Mononuclear cell (primary cell): ENCODE results near the gene MRM1. TPM values are rescaled to one million over a fixed set of nuclear protein-coding genes. Genes with fewer than 3 reads are reported as not detected.

Source experiments
- H3K27me3 ChIP-seq: 2 replicates; pipeline ENCODE4 v1.6.0; 2011; ENCODE audit warnings: low read length, control low read depth; ENCODE audit not compliant: insufficient read depth
- H3K4me1 ChIP-seq: 2 replicates; pipeline ENCODE4 v1.5.1; 2011; ENCODE audit warnings: mild to moderate bottlenecking, low read length, control low read depth; ENCODE audit not compliant: insufficient read depth
- H3K4me3 ChIP-seq: 2 replicates; pipeline ENCODE4 v1.5.1; 2011; ENCODE audit warnings: mild to moderate bottlenecking, low read length, moderate library complexity
- H3K9me3 ChIP-seq: 2 replicates; pipeline ENCODE4 v1.5.1; 2011; ENCODE audit warnings: low read depth, mild to moderate bottlenecking, control low read depth, low read length
- total RNA-seq: library from RNA; depleted of rRNA; stranded (reverse); fragments of >200 nt; gene quantifications from one replicate; pipeline ENCODE4 v1.2.3, GENCODE V29; 2012

The MRM1 gene
- 1.5 TPM for total RNA-seq

GRCh38 chr17:36601303-36602029 lies at the start of gene MRM1:
TSS of gene MRM1 (plus strand) at chr17:36601583. CDS start at chr17:36601811, 228 bp downstream.
- no peaks in the 10 kb centered on the region for H3K9me3 ChIP-seq
- peaks cover 37% of the 10 kb centered on the region for H3K4me1 ChIP-seq
- no peaks in the 10 kb centered on the region for H3K27me3 ChIP-seq
- peak within 1 kb of the TSS; percentile 97 for H3K4me3 ChIP-seq

- Histone ChIP-seq H3K4me1 (peaks cover 48% of the 10 kb centered on the region), H3K4me3 (no peak overlapping the region), H3K27me3 (no peaks in the 10 kb centered on the region), H3K9me3 (no peaks in the 10 kb centered on the region)
These were observed 47.9 kb upstream of the MRM1 start for GRCh38 chr17:36553459-36553858.

- no peaks in the 10 kb centered on the region for H3K27me3 ChIP-seq
- no peak overlapping the region for H3K4me3 ChIP-seq
- no peaks in the 10 kb centered on the region for H3K4me1 ChIP-seq
- H3K9me3 ChIP-seq: no peaks in the 10 kb centered on the region
These were observed 35.3 kb upstream of the MRM1 start for GRCh38 chr17:36566081-36566480.

- Histone ChIP-seq H3K4me3 (no peak overlapping the region), H3K4me1 (no peaks in the 10 kb centered on the region), H3K27me3 (no peaks in the 10 kb centered on the region), H3K9me3 (no peaks in the 10 kb centered on the region)
These were observed 26.4 kb upstream of the MRM1 start for GRCh38 chr17:36575028-36575427.

GRCh38 chr17:36576793-36577192 lies 24.6 kb upstream of the MRM1 start:
- Histone ChIP-seq H3K4me1 (no peaks in the 10 kb centered on the region), H3K9me3 (no peaks in the 10 kb centered on the region), H3K4me3 (no peak overlapping the region), H3K27me3 (no peaks in the 10 kb centered on the region)

- H3K27me3 ChIP-seq: no peaks in the 10 kb centered on the region
- no peaks in the 10 kb centered on the region for H3K9me3 ChIP-seq
- no peak overlapping the region for H3K4me3 ChIP-seq
- no peaks in the 10 kb centered on the region for H3K4me1 ChIP-seq
These were observed 22.7 kb upstream of the MRM1 start for GRCh38 chr17:36578671-36579070.

GRCh38 chr17:36583787-36584186 lies 17.6 kb upstream of the MRM1 start:
- H3K4me1 ChIP-seq: no peaks in the 10 kb centered on the region
- H3K4me3 ChIP-seq: no peak overlapping the region
- H3K27me3 ChIP-seq: no peaks in the 10 kb centered on the region
- no peaks in the 10 kb centered on the region for H3K9me3 ChIP-seq

GRCh38 chr17:36586138-36586537 lies 15.2 kb upstream of the MRM1 start:
- H3K4me1 ChIP-seq: peaks cover 1% of the 10 kb centered on the region
- no peaks in the 10 kb centered on the region for H3K27me3 ChIP-seq
- no peak overlapping the region for H3K4me3 ChIP-seq
- no peaks in the 10 kb centered on the region for H3K9me3 ChIP-seq

- Histone ChIP-seq H3K27me3 (no peaks in the 10 kb centered on the region), H3K4me3 (no peak overlapping the region), H3K4me1 (peaks cover 17% of the 10 kb centered on the region), H3K9me3 (no peaks in the 10 kb centered on the region)
These were observed 11.3 kb upstream of the MRM1 start for GRCh38 chr17:36590082-36590481.

- Histone ChIP-seq H3K4me1 (peaks cover 17% of the 10 kb centered on the region), H3K27me3 (no peaks in the 10 kb centered on the region), H3K9me3 (no peaks in the 10 kb centered on the region), H3K4me3 (peak within 1 kb of the TSS; percentile 56)
These were observed 9.7 kb upstream of the MRM1 start, which contains the start of gene DHRS11 for GRCh38 chr17:36591434-36592315. TSS of gene DHRS11 (plus strand) at chr17:36591879. CDS start at chr17:36592010, 131 bp downstream.

GRCh38 chr17:36592316-36592715 lies 9.1 kb upstream of the MRM1 start:
- H3K27me3 ChIP-seq: no peaks in the 10 kb centered on the region
- H3K4me3 ChIP-seq: peak overlapping the region; percentile 56

GRCh38 chr17:36592716-36593321 lies 8.6 kb upstream of the MRM1 start:
- Histone ChIP-seq H3K4me1 (peaks cover 17% of the 10 kb centered on the region), H3K4me3 (peak overlapping the region; percentile 56), H3K9me3 (no peaks in the 10 kb centered on the region), H3K27me3 (no peaks in the 10 kb centered on the region)

More at GRCh38 chr17:36592316-36592715, 9.1 kb upstream of the MRM1 start:
- peaks cover 17% of the 10 kb centered on the region for H3K4me1 ChIP-seq
- no peaks in the 10 kb centered on the region for H3K9me3 ChIP-seq

GRCh38 chr17:36593656-36594316 lies 7.6 kb upstream of the MRM1 start:
- no peaks in the 10 kb centered on the region for H3K9me3 ChIP-seq
- H3K4me3 ChIP-seq: no peak overlapping the region
- H3K4me1 ChIP-seq: peaks cover 17% of the 10 kb centered on the region
- no peaks in the 10 kb centered on the region for H3K27me3 ChIP-seq

GRCh38 chr17:36594626-36595401 lies 6.6 kb upstream of the MRM1 start:
- Histone ChIP-seq H3K4me1 (peaks cover 17% of the 10 kb centered on the region), H3K27me3 (no peaks in the 10 kb centered on the region), H3K9me3 (no peaks in the 10 kb centered on the region), H3K4me3 (no peak overlapping the region)
